Heart left ventricle (tissue), 16 donors: ENCODE measurements around the gene RCL1. TPM values are rescaled to one million over a fixed set of nuclear protein-coding genes. Genes with fewer than 3 reads are reported as not detected.

Experiments
- ATAC-seq, 4 donors: fragments of 200-7000 bp; cut with Tn5 transposase; one replicate each; pipeline ENCODE4 v1.9.1; 2020 to 2022; ENCODE audit warnings: moderate library complexity in 4 of 4, mild to moderate bottlenecking in 3 of 4, moderate number of reproducible peaks in 1 of 4
- DNase-seq, 5 donors: peaks; one replicate each; pipeline ENCODE4 v3.0.0-alpha.2; 2020
- H3K27ac ChIP-seq, 12 donors: fragments of 200-600 bp; sonication (generic) in 4 of 12; one replicate each; pipeline versions ENCODE4 v1.5.0 to v1.8.0; 2016 to 2022; ENCODE audit warnings: mild to moderate bottlenecking in 2 of 12
- H3K27me3 ChIP-seq, 9 donors: fragments of 200-600 bp; sonication (generic) in 2 of 9; one replicate each; pipeline versions ENCODE4 v1.5.1 to v1.8.0; 2016 to 2022; ENCODE audit warnings: mild to moderate bottlenecking in 3 of 9
- H3K36me3 ChIP-seq, 9 donors: fragments of 200-600 bp; sonication (generic) in 2 of 9; one replicate each; pipeline versions ENCODE4 v1.5.0 to v1.8.0; 2018 to 2022; ENCODE audit warnings: mild to moderate bottlenecking in 2 of 9
- H3K4me1 ChIP-seq, 12 donors: fragments of 200-600 bp; sonication (generic) in 4 of 12; one replicate each; pipeline versions ENCODE4 v1.5.0 to v1.8.0; 2016 to 2022; ENCODE audit warnings: mild to moderate bottlenecking in 3 of 12
- H3K4me3 ChIP-seq, 12 donors: fragments of 200-600 bp; sonication (generic) in 4 of 12; one replicate each; pipeline versions ENCODE4 v1.5.0 to v1.8.0; 2017 to 2022; ENCODE audit warnings: mild to moderate bottlenecking in 9 of 12, moderate library complexity in 4 of 12
- H3K9me3 ChIP-seq, 12 donors: fragments of 200-600 bp; sonication (generic) in 4 of 12; one replicate each; pipeline versions ENCODE4 v1.5.0 to v1.8.0; 2016 to 2022; ENCODE audit warnings: mild to moderate bottlenecking in 1 of 12
- POLR2A ChIP-seq, 2 donors: fragments of 450-650 bp; IDR thresholded peaks; one replicate each; pipeline ENCODE4 v1.6.1; 2017; ENCODE audit warnings: antibody characterized with exemption in 2 of 2, mild to moderate bottlenecking in 2 of 2, moderate library complexity in 2 of 2
- WGBS, 4 donors: extraction: QIAGEN DNeasy Blood & Tissue Kit in 2 of 4; methylation state at CpG; one replicate each; pipeline versions ENCODE4 v1.1.5 to v1.1.7; 2013 to 2018; 5-methylcytosine and 5-hydroxymethylcytosine counted together
- intact Hi-C, 10 donors: fragments of 100-400 bp; cut with DNase I; formaldehyde crosslinking; loops; one replicate each; pipeline versions ENCODE4 v1.11.1 to v1.14.2; 2022
- polyA plus RNA-seq, 2 donors: library from polyadenylated mRNA; stranded (reverse); fragments of 200-250 nt; gene quantifications; one replicate each; pipeline ENCODE4 v1.2.3, GENCODE V29; 2013
- total RNA-seq, 9 donors: library from RNA; depleted of rRNA in 2 of 9; stranded (reverse); fragments of >200 nt in 2 of 9; fragmentation: NEBNext Ultra II Directional in 3 of 9; extraction: Animal tissue kit (Norgen Biotek cat#: 25700) in 3 of 9; gene quantifications; one replicate each; pipeline versions ENCODE4 v1.1.0 to v1.2.4, GENCODE V29; 2016 to 2023
- TF ChIP-seq, protein P1 (sequence below), 12 donors: fragments of 200-600 bp; sonication (generic) in 4 of 12; IDR thresholded peaks; one replicate each; pipeline versions ENCODE4 v1.5.0 to v1.8.0; 2018 to 2022; ENCODE audit warnings: antibody characterized with exemption in 12 of 12, mild to moderate bottlenecking in 5 of 12
- donor health status: ischemic (EF 13 %, LVEDD 7.1; RV severe dilation, severe dysfunction).
- donor health status: healthy with polysubstance abuse.
- donor health status: DM: no; HTN: yes; CAD: no.
- donor health status: DM: no; HTN: no; CAD: no.
- donor health status: ischemic (EF 25% LVEDD 6.9; RV normal size, moderate dysfunction).
- donor health status: ischemic (EF 25% LVEDD 5.7; RV mildly dilated, moderate dysfunction).
- donor health status: healthy.
- donor health status: DM: yes; HTN: yes; CAD: no.
- donor health status: ischemic (EF 35%, LVEDD 5.7; RV mildly dilated, moderate dysfunction).
- donor health status: nonischemic (EF 11% LVEDD 7.7; RV severe dilation, severe dysfunction).
- donor health status: DM: yes; HTN: yes; CAD: no.
- donor health status: PGD.
- donor health status: ischemic (EF 29% LVEDD 5.4; RV normal size, mild dysfunction).
- donor health status: nonischemic (EF 23%, LVEDD 6.1; RV moderate dilation, normal function).

RCL1 gene
- total and polyA plus RNA-seq, 11 donors = 3.8 to 11.3 (median 7.2) TPM

- Histone ChIP-seq H3K4me1 (peaks cover 0 to 21% (median 3%) of the 10 kb centered on the region in 12 donors), H3K27ac (no peak overlapping the region), H3K4me3 (no peak overlapping the region), H3K27me3 (no peaks in the 10 kb centered on the region), H3K9me3 (no peaks in the 10 kb centered on the region), H3K36me3 (peaks cover 0 to 31% (median 4%) of the 10 kb centered on the region in 9 donors)
- no peak for TF ChIP-seq POLR2A (IDR thresholded peaks at IDR 0.05)
- TF ChIP-seq, protein P1, sequence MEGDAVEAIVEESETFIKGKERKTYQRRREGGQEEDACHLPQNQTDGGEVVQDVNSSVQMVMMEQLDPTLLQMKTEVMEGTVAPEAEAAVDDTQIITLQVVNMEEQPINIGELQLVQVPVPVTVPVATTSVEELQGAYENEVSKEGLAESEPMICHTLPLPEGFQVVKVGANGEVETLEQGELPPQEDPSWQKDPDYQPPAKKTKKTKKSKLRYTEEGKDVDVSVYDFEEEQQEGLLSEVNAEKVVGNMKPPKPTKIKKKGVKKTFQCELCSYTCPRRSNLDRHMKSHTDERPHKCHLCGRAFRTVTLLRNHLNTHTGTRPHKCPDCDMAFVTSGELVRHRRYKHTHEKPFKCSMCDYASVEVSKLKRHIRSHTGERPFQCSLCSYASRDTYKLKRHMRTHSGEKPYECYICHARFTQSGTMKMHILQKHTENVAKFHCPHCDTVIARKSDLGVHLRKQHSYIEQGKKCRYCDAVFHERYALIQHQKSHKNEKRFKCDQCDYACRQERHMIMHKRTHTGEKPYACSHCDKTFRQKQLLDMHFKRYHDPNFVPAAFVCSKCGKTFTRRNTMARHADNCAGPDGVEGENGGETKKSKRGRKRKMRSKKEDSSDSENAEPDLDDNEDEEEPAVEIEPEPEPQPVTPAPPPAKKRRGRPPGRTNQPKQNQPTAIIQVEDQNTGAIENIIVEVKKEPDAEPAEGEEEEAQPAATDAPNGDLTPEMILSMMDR (IDR thresholded peaks at IDR 0.05) = no peak
- intact Hi-C loops = no loop called here
- DNase-seq = no peak
- WGBS, 4 donors = 66 to 81% (median 74%) methylated on average over 3 of the region's 3 CpGs
- ATAC-seq = no peak
Measured at GRCh38 chr9:4831944-4832343, 39.2 kb downstream of the RCL1 start.

- intact Hi-C loops = no loop called here
- peak in 2 of 4 donors; percentile 28 to 33 for ATAC-seq
- no peaks in the 10 kb centered on the region for H3K27me3 ChIP-seq
- 92 to 98% (median 96%) methylated on average over 7 of the region's 7 CpGs for WGBS, 4 donors
- TF ChIP-seq POLR2A (IDR thresholded peaks at IDR 0.05) = no peak
- TF ChIP-seq, protein P1 (IDR thresholded peaks at IDR 0.05) = no peak
- H3K36me3 ChIP-seq = peaks cover 0 to 27% (median 4%) of the 10 kb centered on the region in 9 donors
- H3K4me3 ChIP-seq = no peak overlapping the region
- DNase-seq = no peak
- H3K9me3 ChIP-seq = no peaks in the 10 kb centered on the region
- peaks cover 0 to 25% (median 5%) of the 10 kb centered on the region in 12 donors for H3K4me1 ChIP-seq
- H3K27ac ChIP-seq = no peak overlapping the region
Measured at GRCh38 chr9:4832786-4833579, 40.2 kb downstream of the RCL1 start.

DNA sequence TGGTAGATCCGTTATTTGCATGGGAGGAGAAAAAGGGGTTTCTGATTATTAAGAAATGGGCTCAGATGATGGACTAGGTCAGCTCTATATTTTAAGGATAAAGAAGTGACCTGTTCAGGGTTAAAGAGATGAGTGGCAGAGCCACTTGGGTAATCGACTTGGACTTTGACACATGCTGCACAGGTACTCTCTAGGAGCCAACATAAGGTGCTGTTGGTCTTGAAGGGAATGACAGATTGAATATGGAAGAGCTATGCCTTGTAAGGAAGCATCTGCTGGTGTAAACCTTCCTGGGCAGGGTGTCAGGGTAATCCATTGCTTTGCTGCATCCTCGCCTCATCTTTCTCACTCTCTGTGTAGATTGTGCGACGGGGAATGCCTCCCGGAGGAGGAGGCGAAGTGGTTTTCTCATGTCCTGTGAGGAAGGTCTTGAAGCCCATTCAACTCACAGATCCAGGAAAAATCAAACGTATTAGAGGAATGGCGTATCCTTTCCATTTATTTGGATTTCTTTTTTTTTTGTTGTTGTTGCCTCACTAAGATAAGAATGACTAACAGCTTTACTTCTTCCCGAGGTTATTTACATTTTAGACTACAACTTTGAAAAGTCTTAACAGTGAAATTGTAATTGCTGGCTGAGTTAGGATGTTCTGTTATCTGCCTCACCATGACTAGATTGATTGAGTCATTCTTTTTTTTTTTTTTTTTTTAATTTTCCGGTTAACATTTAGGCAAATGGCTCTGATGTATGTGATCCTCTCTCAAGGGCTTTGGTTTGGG lies 41.2 kb downstream of the RCL1 start:
- 91 to 93% (median 92%) methylated on average over 11 of the region's 11 CpGs for WGBS, 4 donors
- Histone ChIP-seq H3K27ac (no peak overlapping the region), H3K27me3 (no peaks in the 10 kb centered on the region)

More for the DNA sequence above, 41.2 kb downstream of the RCL1 start:
- H3K9me3 ChIP-seq = no peaks in the 10 kb centered on the region
- no peak for DNase-seq
- H3K4me1 ChIP-seq = peaks cover 0 to 25% (median 6%) of the 10 kb centered on the region in 12 donors
- intact Hi-C loops = no loop called here
- peaks cover 0 to 27% (median 4%) of the 10 kb centered on the region in 9 donors for H3K36me3 ChIP-seq
- TF ChIP-seq POLR2A (IDR thresholded peaks at IDR 0.05) = no peak
- TF ChIP-seq, protein P1 (IDR thresholded peaks at IDR 0.05) = no peak
- no peak for ATAC-seq
- H3K4me3 ChIP-seq = no peak overlapping the region
